ENCODE measurements around the gene PCARE. TPM values are rescaled to one million over a fixed set of nuclear protein-coding genes. Genes with fewer than 3 reads are reported as not detected.

PCARE gene
- total and polyA plus RNA-seq, 2 experiments from 2014 or later: not detected

DNA sequence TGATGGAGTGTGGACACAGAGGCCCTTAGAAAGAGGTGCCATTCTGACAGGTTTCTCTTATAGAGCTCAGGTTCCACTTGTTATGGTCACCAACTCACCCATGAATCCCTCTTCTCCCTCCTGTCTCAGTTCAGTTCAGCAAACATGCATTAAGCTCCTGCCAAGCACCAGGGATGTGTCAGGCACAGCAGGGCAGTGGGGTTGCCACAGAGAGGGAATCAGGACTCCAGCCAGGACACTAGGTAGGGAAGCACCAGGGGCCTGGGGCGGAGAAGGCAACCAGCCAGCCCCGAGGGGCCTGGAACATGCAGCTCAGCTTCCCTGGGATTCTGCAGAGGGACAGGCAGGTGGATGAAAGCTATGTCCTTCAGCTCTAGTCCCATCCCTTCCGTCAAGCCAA lies 48.6 kb downstream of the PCARE start:
- Histone ChIP-seq H3K4me2 (no peak overlapping the region), H3K4me3 (no peak overlapping the region), H4K20me1 (replicated peaks; ENCODE audit: insufficient read depth) (no peaks in the 10 kb centered on the region), H3K4me1 (ENCODE audit: insufficient read depth) (no peaks in the 10 kb centered on the region), H3K36me3 (ENCODE audit: insufficient read depth) (no peaks in the 10 kb centered on the region), H3K79me2 (replicated peaks; ENCODE audit: insufficient read depth) (no peaks in the 10 kb centered on the region), H3K9me2 (ENCODE audit: insufficient read depth) (no peaks in the 10 kb centered on the region), H2AFZ (no peak overlapping the region), H3K27me3 (ENCODE audit: insufficient read depth) (no peaks in the 10 kb centered on the region), H3K27ac (ENCODE audit: low read depth) (no peak overlapping the region), H3F3A (replicated peaks; ENCODE audit: low read depth) (no peaks in the 10 kb centered on the region)
- no peaks in the 10 kb centered on the region for H3K36me3 Mint-ChIP-seq (ENCODE audit: low read depth)
- no peak overlapping the region for H3K4me3 Mint-ChIP-seq
- H3K27ac Mint-ChIP-seq: no peak overlapping the region
- H3K9me3 Mint-ChIP-seq: no peaks in the 10 kb centered on the region
- TF ChIP-seq STAT1 (IDR thresholded peaks at IDR 0.05; ENCODE audit: unreplicated experiment): no peak
- no peak for TF ChIP-seq ZNF462 (CRISPR knock-in tag; IDR thresholded peaks at IDR 0.05)
- TF ChIP-seq ZNF114 (CRISPR knock-in tag; IDR thresholded peaks at IDR 0.05): no peak
- TF ChIP-seq POLR2AphosphoS5 (IDR thresholded peaks at IDR 0.05; ENCODE audit: low read depth): no peak
- TF ChIP-seq ETS1 (IDR thresholded peaks at IDR 0.05): no peak
- TF ChIP-seq, protein P1, sequence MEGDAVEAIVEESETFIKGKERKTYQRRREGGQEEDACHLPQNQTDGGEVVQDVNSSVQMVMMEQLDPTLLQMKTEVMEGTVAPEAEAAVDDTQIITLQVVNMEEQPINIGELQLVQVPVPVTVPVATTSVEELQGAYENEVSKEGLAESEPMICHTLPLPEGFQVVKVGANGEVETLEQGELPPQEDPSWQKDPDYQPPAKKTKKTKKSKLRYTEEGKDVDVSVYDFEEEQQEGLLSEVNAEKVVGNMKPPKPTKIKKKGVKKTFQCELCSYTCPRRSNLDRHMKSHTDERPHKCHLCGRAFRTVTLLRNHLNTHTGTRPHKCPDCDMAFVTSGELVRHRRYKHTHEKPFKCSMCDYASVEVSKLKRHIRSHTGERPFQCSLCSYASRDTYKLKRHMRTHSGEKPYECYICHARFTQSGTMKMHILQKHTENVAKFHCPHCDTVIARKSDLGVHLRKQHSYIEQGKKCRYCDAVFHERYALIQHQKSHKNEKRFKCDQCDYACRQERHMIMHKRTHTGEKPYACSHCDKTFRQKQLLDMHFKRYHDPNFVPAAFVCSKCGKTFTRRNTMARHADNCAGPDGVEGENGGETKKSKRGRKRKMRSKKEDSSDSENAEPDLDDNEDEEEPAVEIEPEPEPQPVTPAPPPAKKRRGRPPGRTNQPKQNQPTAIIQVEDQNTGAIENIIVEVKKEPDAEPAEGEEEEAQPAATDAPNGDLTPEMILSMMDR (conservative IDR thresholded peaks at IDR 0.05; ENCODE audit: low read depth in 2 of 2): no peak
- TF ChIP-seq EZH2 (IDR thresholded peaks at IDR 0.05; ENCODE audit: low read depth, unreplicated experiment): no peak
- no peak for TF ChIP-seq JUNB (IDR thresholded peaks at IDR 0.05; ENCODE audit: unreplicated experiment)
- TF ChIP-seq, protein P2, sequence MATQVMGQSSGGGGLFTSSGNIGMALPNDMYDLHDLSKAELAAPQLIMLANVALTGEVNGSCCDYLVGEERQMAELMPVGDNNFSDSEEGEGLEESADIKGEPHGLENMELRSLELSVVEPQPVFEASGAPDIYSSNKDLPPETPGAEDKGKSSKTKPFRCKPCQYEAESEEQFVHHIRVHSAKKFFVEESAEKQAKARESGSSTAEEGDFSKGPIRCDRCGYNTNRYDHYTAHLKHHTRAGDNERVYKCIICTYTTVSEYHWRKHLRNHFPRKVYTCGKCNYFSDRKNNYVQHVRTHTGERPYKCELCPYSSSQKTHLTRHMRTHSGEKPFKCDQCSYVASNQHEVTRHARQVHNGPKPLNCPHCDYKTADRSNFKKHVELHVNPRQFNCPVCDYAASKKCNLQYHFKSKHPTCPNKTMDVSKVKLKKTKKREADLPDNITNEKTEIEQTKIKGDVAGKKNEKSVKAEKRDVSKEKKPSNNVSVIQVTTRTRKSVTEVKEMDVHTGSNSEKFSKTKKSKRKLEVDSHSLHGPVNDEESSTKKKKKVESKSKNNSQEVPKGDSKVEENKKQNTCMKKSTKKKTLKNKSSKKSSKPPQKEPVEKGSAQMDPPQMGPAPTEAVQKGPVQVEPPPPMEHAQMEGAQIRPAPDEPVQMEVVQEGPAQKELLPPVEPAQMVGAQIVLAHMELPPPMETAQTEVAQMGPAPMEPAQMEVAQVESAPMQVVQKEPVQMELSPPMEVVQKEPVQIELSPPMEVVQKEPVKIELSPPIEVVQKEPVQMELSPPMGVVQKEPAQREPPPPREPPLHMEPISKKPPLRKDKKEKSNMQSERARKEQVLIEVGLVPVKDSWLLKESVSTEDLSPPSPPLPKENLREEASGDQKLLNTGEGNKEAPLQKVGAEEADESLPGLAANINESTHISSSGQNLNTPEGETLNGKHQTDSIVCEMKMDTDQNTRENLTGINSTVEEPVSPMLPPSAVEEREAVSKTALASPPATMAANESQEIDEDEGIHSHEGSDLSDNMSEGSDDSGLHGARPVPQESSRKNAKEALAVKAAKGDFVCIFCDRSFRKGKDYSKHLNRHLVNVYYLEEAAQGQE (IDR thresholded peaks at IDR 0.05; ENCODE audit: unreplicated experiment): no peak
- DNase-seq (ENCODE audit: low spot score) (no peak), ATAC-seq (no peak)
- H3K4me1 Mint-ChIP-seq: no peaks in the 10 kb centered on the region
- H3K27me3 Mint-ChIP-seq (ENCODE audit: insufficient read depth, low read depth, poor library complexity): peaks cover 4% of the 10 kb centered on the region
